Suprapubic skin (tissue), 4 donors: ENCODE measurements around the gene IFI27.

Source experiments
- CTCF ChIP-seq, 2 donors: fragments of 200-600 bp in 1 of 2; fragments of 450-650 bp in 1 of 2; sonication (generic) in 1 of 2; IDR thresholded peaks; one replicate each; pipeline ENCODE4 v1.5.1; 2016 to 2019; ENCODE audit warnings: antibody characterized with exemption in 2 of 2, mild to moderate bottlenecking in 1 of 2, moderate library complexity in 1 of 2
- EP300 ChIP-seq: sonication (generic); formaldehyde crosslinking; IDR thresholded peaks from one replicate; pipeline ENCODE4 v1.6.1; 2017; ENCODE audit warnings: antibody characterized with exemption
- POLR2A ChIP-seq, 2 donors: fragments of 450-650 bp; IDR thresholded peaks; one replicate each; pipeline ENCODE4 v1.6.1; 2017; ENCODE audit warnings: antibody characterized with exemption in 2 of 2, mild to moderate bottlenecking in 2 of 2, moderate library complexity in 2 of 2
- POLR2AphosphoS5 ChIP-seq, 3 donors: sonication (generic); formaldehyde crosslinking; IDR thresholded peaks; one replicate each; pipeline ENCODE4 v1.6.1; 2017; ENCODE audit warnings: antibody characterized with exemption in 3 of 3

- no peak for TF ChIP-seq POLR2A (IDR thresholded peaks at IDR 0.05)
- no peak for TF ChIP-seq CTCF (IDR thresholded peaks at IDR 0.05)
- no peak for TF ChIP-seq POLR2AphosphoS5 (IDR thresholded peaks at IDR 0.05)
- no peak for TF ChIP-seq EP300
Measured at GRCh38 chr14:94113073-94113472, 2.5 kb downstream of the IFI27 start.
